NK-92 (cell line): ENCODE results near the gene ITGB5.

Experiments used
- DNase-seq: peaks from one replicate; lab custom pipeline; 2025; ENCODE audit not compliant: unreplicated experiment; lab: John Stamatoyannopoulos, UW

ITGB5 gene

DNA sequence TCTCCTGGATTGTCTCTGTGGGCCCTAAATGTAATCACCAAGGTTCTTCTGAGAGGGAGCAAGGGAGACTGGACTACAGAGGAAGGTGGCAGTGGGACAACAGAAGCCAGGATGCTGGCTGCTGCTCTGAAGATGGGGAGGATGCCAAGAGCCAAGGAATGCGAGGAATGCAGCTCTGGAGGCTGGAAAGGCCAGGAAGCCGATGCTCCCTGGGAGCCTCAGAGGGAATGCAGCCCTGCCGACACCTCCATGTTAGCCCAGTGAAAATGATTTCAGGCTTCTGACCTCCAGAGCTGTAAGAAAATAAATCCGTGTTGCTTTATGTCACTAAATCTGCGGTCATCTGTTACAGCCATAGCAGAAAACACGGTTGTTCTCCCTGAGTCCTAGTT, 112.8 kb downstream of the ITGB5 start:
- no peak for DNase-seq

DNA sequence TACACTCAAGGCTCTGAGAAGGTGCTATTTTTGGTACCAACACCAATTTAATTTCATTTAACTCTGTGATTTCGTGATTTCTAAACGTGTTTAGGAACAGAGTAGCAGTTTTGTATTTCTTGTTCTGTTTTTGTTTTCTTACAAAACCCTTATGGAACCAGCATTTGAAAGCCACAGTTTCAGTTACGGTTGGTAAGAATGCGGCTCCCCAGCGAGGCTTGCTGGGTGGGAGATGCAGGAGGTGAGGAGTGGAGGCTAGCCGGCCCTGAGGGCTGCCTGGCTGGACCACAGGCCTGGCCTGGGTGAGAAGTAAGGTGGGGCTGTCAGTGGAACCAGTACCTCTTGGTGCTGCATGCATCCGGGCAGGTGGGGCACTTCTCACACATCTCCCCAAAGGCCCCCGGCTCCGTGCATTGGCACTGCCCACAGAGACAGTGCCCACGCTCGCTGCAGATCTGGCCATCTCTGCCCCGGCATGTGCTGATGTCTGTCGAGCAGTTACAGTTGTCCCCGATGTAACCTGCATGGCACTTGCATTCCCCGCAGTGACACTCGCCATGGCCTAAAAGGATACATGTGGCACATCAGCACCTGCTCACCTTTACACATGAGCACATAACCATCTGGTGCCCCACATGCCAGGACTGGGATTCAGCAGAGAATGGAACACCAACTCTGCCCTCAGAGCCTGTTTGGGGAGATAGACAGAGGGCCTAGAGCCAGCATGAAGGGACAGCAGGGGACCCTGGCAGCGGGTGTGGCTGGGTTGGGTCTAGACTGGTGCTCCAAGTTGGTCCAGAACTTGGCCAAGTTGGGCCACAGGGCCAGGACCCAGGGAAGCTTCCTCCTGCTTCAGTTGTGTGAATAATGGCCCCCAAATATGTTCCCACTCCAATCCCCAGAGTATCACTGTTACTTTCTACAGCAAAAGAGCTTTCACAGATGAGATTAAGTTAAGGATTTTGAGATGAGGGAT, 113.5 kb downstream of the ITGB5 start:
- no peak for DNase-seq

DNA sequence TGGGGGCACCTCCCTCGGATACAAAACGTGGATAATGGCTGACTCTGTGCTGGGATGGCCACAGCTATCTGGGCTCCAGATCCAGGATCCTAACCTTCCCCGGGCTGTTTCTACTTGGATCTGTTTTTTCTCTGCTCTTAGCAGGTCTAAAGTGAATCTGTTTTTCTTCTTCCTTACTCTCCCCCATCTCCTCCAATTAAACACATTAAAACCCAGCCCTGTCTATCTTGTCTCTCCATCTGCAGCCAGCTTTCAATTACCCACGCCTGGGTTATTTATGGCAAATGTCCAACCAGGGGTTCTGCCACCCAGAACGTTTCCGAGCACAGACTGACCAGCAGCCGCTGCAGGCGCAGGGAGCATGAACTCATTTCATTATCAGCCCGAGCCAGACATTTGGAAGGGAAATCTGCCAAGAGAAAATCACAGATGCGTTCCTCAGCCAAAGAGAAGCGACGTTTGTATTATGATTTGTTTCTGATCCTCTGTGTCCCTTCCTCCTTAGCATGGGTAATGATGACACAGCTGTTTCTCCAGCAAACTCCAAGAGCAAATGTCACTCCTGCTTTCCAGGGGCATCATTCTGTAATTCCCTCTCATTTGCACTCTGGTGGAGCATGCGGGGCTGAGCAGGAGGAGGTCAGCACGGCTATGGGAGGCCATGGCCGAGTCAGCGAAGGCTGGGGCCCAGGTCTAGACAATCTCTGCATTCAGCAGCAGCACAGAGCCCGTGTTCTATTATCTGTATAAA, 114.9 kb downstream of the ITGB5 start:
- no peak for DNase-seq

DNA sequence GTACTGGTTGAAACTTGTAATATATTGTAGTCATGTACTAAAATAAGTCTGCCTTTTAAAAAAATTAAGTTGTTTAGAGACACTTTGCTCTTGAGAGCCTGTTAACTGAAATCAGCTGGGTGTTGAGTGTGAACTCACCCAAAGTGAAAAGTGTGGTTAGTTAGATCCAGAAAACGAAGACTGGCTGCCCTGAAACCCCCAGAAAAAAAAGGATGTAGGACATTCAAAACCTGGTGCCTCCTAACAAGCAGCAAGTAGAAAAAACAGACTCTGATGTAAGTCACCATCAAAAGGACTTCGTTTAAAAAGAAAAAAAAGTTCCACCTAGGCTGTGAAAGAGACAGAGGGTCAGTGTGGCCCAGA, 116.1 kb downstream of the ITGB5 start:
- DNase-seq, result no peak

DNA sequence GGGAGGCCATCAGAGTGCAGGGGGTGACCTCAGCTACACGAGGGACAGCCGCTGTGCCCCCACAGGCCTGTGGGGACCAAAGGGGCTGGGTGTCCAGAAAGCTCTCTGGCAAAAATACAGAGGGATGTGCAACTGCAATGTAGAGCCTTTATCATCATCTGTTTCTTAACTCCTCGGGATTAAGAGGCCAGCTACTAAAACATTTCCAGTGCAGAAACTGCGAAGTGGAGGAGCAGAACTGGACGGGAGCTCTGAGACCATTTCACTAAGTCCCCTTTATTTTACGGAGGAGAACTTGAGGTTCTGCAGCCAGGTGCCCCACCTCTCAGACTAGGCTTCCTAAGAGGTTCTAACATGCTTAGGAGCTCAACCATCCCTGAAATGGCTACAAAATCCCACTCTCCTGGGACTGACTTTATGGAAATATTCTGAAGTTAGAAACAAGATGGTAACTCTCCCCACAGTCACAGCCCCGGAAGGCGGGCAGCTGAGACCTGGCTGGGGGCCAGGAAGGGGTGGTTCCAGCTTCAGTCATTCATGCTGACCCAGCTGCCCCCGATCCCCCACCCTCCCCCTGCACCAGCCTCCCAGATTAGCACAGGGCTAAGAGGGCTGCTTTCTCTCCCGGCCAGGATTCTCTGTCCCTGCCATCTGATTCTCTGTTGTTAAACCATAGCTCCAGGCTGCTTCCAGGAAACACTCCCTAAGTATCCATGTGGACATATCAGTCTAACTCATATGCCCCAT, 116.7 kb downstream of the ITGB5 start:
- DNase-seq, result no peak

DNA sequence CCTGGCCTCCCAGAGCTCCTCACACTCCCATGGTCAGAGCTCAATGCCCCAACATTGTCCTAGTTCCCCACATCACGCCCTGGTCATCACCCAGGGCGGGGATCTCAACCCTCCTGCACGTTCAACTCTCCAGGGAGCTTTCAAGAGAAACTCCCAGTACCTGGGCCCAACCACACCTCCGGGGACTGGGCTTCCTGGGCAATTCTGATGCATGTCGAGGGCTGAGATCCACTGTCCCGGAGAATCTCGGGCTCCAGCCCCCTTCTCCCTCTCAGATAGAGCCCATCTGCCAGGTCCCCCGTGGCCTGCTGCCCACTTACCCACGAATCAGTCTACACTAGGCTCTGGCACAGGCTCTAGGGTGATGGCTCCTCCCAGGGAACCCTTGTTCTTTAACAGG, 117.7 kb downstream of the ITGB5 start:
- no peak for DNase-seq

DNA sequence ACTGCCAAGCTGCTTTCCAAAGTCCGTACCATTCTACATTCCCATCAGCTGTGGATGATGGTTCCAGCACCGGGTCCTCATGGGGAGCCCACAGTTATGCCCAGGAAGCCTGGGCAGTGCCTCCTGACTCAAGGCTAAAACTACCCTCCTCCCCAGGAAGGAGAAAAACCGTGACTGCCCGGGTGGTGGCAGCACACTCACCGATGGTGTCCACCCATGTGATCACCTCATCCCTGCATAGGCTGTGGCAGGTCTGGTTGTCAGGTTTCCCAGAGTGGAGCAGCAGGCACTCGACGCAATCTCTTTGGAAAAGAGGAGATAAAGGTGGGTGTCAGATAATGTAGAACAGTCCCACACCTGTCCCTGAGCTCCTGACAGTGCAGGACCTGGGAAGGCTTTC, 118.4 kb downstream of the ITGB5 start:
- DNase-seq, result no peak

DNA sequence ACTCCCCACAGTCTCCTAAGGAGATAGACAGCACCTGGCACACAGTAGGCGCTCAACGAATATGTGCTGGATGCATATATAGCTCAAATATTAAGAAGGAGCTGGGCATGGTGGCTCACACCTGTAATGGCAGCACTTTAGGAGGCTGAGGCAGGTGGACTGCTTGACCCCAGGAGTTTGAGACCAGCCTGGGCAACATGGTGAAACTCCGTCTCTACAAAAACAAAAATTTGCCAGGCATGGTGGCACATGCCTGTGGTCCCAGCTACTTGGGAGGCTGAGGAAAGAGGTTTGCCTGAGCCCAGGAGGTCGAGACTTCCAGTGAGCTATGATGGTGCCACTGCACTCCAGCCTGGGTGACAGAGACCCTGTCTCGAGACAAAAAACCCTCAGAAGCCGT, 119.5 kb downstream of the ITGB5 start:
- DNase-seq, result no peak

DNA sequence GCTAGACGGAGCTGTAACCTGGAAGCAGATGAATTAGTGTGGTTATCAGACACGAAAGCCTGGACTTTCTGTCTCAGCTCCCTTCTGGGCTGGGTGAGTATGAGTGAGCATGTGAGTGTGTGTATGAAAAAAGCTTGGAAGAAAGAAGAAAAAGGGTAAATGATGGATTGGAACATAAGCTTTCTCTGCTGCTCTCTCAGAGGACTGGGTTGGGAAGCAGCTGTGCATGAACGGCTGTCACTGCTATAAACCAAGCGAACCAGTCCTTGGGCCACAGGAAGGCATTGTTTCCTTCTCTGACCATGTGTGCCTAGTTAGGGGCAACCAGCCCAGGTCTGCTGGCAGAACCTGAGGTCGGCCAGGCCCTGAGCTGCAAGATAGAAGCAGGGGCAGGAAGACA, 119.9 kb downstream of the ITGB5 start:
- no peak for DNase-seq

DNA sequence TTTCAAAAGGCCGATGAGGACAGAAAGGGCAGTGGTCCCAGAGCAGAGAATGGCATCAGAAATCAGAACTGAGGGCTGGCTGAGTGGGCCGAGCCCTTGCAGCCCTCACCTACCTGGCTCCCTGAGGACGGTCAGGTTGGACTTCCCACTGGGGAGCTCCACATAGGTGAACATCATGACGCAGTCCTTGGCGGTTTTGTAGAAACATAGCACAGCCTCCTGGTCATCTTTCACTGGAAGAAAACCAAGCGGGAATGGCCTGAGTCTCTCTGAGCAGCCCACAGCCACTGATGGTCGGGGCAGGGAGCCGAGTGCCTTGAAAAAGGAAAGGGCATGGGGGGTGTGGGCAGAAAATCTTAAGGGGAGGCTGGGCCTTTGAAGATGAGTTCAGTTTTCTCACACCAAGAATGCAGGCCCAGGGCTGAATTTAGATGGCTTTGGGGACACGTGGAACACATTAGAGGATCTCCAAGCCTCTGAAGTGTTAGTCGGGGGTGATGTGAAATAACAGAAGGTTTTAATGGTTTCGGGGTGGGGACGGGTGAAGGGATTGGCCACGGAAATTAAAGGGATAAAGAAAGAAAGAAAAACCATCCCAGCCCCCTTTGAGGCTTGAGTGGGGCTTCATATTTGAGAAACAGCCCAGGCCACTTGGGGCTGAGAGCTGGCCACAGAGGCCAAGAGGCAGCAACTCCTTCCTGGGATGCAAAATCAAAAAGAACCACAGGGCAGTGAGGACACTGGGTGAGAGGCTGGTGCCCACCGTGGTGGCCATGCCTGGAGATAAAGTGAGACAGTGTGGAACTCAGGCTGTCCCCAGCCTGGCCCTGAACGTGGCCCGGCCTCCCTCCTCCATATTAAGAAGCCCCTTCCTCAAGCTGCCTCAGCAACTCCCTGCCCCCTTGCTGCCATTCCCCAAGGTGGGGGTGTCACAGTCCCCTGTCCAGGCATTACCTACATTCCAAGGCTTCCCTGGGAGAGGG, 120.8 kb downstream of the ITGB5 start:
- DNase-seq, result no peak

DNA sequence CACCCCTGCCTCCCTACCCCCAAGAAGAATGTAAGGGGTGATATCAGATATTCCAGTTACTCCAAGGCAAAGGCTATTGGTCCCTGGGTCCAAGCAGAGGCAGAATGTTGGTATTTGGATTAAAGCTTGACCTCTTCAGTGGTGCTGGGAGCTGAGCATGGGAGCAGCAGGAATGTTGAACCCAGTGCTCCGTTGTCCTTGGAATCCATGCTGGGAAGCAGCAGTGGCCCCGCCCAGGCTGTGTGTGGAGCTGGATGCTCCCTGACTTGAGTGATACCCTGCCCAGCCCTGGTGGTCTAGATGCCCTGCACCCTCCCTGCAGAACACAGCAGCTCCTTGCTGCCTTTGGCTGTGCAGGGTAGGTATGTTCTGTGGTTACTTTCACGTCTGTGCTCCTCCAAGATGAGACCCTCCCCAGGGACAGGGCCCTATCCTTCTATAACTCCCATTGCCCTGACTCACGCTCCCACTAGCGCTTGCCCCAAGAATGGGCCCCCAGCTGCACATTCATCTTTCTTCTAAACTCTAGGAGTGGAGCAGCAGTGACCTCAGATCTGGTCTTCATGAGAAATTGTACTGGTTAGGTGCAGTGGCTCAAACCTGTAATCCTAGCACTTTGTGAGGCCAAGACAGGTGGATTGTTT, 121.8 kb downstream of the ITGB5 start:
- no peak for DNase-seq

DNA sequence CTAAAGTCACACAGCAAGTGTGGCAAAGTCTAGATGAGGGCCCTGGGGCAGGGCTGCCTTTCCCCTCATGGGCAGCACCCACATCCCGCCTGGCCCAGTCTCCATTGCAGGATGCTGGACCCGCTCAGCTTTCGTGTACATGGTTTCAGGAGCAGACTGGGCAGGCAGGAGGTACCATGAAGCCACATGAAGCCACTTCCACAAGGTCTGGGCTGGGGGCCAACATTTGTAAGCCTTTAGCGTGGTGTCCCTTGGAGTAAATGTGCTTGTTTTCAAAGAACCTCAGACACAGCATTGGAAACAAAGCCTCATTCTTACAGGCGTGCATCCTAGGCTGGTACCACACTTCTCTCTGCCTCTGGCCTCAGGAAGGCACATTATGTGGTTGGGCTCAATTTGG, 122.4 kb downstream of the ITGB5 start:
- no peak for DNase-seq

DNA sequence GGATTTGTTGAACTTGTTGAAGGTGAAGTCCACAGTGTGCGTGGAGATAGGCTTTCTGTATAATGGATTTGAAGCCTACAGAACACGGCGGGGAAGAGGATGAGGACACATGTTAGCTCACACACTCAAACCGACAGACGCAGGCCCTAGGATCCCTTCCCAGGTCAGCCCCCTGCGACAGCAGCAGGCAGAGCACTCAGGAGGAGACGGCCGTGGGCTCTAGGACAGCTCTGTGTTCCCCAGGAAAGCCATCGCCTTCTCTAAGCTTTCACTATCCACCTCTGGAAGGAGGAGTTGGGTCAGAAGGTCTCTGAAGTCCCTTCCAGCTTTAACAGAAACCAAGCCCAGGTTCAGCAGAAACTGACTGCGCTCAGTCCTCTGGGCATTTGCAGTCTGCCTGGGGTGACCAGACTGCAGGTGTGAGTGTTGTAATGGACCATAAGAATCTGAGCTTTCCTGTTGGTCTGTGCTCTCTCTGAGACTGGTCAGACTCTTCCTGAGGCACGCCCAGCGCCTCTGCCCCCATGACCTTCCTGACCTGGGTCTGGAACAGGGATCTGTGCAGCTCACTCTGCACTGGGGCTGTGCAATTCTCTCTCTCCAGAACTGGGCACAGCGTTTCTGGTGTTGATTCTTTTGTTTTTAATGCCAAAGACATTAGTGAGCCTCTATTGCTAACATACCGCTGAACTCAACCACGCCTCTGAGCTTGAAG, 123.4 kb downstream of the ITGB5 start:
- no peak for DNase-seq

DNA sequence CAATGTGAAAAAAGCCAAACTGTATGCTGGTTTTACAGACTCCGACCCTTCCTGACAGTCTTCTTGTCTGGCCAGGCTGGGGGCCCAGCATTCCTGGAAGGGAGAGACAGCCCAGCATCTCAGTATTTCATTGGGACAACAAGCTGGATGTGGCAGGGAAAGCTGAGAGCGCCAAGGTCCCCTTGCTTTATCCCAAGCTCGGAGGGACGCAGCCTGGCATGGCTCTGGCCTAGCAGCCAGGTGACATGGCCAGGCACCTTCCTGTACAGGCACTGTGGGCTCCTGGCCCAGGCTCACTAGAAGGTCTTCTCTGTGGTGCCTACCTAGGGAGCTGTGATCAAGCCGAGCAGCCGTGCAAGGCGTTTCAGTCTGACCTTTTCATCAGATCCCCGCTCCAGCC, 124.0 kb downstream of the ITGB5 start:
- DNase-seq, result no peak

DNA sequence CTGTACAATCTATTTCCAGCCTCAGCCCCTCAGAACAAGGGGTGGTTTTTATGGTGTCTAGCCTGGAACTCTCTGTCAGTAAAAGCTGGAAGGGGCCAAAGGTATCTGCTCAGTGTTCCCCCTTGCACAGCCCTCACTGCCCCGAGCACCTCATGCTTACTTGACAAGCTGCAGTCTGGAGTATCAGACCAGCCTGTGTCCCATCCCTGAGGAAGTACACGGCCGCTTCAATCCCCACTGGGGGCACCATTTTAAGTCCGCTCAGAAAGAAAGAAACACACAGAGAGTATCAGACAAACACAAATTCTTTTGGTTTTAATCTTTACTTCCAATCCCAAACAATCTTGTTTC, 124.5 kb downstream of the ITGB5 start:
- no peak for DNase-seq

DNA sequence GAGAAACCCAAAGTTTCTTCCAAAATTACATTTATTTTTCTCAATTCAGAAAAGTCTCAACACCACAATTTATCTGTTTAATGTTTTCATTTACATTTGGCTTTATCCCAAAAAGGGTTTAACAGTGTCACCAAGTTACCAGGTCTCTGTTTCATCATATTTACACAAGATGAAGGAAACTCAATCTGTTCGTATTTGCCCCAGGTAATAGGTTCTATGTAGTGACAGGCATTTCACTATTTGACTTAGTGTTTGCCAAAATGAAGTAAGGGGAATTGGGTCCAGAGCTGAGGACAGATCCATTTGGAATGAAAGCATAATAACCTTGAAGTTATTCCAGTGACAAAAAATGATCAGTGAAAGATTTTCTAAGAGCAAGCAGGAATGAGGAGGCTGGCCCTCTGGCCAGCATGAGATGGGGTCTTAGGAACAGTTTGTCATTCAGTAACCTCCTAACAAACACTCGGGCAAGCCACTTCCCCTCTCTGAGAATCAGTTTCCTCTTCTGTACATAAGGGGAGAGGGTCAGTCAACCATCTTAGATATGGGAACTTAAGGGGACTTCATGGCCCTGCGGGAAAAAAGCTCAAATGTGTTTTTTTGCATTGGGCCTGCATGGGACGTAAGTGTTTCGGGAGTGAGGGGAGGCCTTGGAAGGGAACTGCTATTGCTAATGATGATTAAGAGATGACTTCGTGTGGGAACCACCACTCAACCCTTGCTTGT, 125.1 kb downstream of the ITGB5 start:
- no peak for DNase-seq

DNA sequence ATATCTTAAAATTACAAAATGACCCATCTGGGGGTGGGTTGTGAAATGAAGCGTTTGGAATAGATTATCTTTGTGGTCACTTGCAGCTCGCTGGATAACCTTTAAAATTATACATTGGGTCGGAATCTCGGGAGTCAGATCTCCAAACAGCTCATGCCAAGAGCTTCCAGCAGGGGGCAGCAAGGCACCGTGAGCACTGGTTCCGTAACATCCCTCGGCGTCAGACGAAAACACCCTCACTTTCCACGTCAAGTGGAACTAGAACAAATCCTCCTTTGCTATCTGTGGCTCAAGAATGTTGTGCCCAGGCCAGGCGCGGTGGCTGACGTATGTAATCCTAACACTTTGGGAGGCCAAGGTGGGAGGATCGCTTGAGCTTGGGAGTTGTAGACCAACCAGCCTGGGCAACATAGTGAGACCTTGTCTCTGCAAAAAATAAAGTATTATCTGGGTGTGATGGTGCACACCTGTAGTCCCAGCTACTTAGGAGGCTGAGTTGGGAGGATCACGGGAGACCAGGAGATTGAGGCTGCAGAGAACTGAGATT, 125.8 kb downstream of the ITGB5 start:
- DNase-seq, result no peak

DNA sequence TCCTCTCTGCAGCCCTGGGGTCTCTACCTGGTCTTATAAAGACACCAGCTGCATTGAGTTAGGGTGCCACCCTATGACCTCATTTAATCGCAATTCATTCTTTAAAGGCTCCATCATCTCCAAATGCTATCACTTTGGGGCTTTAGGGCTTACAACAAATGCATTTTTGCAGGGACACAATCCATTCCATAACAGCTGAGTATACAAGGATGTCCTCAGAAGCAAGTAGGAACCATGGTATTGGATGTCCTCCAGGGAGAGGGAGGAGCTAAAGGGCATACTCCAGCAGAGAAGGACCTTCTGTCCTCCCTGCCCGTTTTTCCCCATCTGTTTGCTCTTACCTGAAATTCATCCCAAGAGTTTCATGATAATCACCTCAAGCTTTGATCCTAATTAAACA, 126.6 kb downstream of the ITGB5 start:
- DNase-seq, result no peak
